B cell (primary cell): Measurements from ENCODE around the gene C21orf58.

Experiments used
- CTCF ChIP-seq: fragments of 200-600 bp; IDR thresholded peaks from one replicate; pipeline ENCODE4 v1.8.0; 2022; ENCODE audit warnings: antibody characterized with exemption, mild to moderate bottlenecking
- EZH2 ChIP-seq: IDR thresholded peaks from 2 replicates; pipeline ENCODE4 v1.6.1; 2012; ENCODE audit warnings: borderline replicate concordance, low read depth, mild to moderate bottlenecking, moderate library complexity, low read length; ENCODE audit not compliant: insufficient read depth, poor library complexity, severe bottlenecking

- no peak for TF ChIP-seq CTCF
- TF ChIP-seq EZH2, result no peak
Measured at GRCh38 chr21:46316708-46317324, 6.9 kb downstream of the C21orf58 start.
